MM.1S (cell line): ENCODE data around the gene URI1.

Experiments
- DNase-seq: peaks from one replicate; pipeline ENCODE4 v3.0.0-alpha.2; 2015
- H2AFZ ChIP-seq: fragments of 300-600 bp; sonication (generic); 2 replicates; pipeline ENCODE4 v1.6.0; 2016; ENCODE audit warnings: antibody characterized with exemption, low read length
- H3F3A ChIP-seq: fragments of 300-600 bp; sonication (generic); 2 replicates; pipeline ENCODE4 v1.6.1; 2016; ENCODE audit warnings: mild to moderate bottlenecking, antibody characterized with exemption, low read length, moderate library complexity, mixed read lengths; ENCODE audit not compliant: insufficient read depth
- H3K27ac ChIP-seq: fragments of 300-600 bp; sonication (generic); 2 replicates; pipeline ENCODE4 v1.5.1; 2016; ENCODE audit warnings: mild to moderate bottlenecking, low read length
- H3K27me3 ChIP-seq: fragments of 300-600 bp; sonication (generic); replicated peaks from 2 replicates; pipeline ENCODE4 v1.6.0; 2016; ENCODE audit warnings: low read length; ENCODE audit not compliant: insufficient read depth
- H3K36me3 ChIP-seq: fragments of 300-600 bp; sonication (generic); replicated peaks from 2 replicates; pipeline ENCODE4 v1.6.1; 2016; ENCODE audit warnings: mild to moderate bottlenecking, low read length, mixed read lengths; ENCODE audit not compliant: insufficient read depth
- H3K4me1 ChIP-seq: fragments of 300-600 bp; sonication (generic); 2 replicates; pipeline ENCODE4 v1.6.1; 2016; ENCODE audit warnings: low read length, mixed read lengths
- H3K4me2 ChIP-seq: fragments of 300-600 bp; sonication (generic); 2 replicates; pipeline ENCODE4 v1.6.0; 2016; ENCODE audit warnings: low read depth, low read length
- H3K4me3 ChIP-seq: fragments of 300-600 bp; sonication (generic); 2 replicates; pipeline ENCODE4 v1.5.1; 2016; ENCODE audit warnings: low read length, mixed read lengths
- H3K79me2 ChIP-seq: fragments of 300-600 bp; sonication (generic); 2 replicates; pipeline ENCODE4 v1.6.1; 2016; ENCODE audit warnings: mixed run types, low read length, mixed read lengths
- H3K9ac ChIP-seq: fragments of 300-600 bp; sonication (generic); 2 replicates; pipeline ENCODE4 v1.6.1; 2016; ENCODE audit warnings: low read length, mixed read lengths
- H3K9me2 ChIP-seq: fragments of 300-600 bp; sonication (generic); replicated peaks from 2 replicates; pipeline ENCODE4 v1.6.1; 2016; ENCODE audit warnings: mild to moderate bottlenecking, low read length, mixed read lengths; ENCODE audit not compliant: insufficient read depth
- H3K9me3 ChIP-seq: fragments of 300-600 bp; sonication (generic); replicated peaks from 2 replicates; pipeline ENCODE4 v1.6.1; 2016; ENCODE audit warnings: mild to moderate bottlenecking, low read length, mixed read lengths; ENCODE audit not compliant: insufficient read depth
- H4K20me1 ChIP-seq: fragments of 300-600 bp; sonication (generic); 2 replicates; pipeline ENCODE4 v1.6.1; 2016; ENCODE audit warnings: mild to moderate bottlenecking, low read length, moderate library complexity, mixed read lengths; ENCODE audit not compliant: insufficient read depth
- CTCF ChIP-seq: fragments of 300-600 bp; sonication (generic); IDR thresholded peaks from 2 replicates; pipeline ENCODE4 v1.5.1; 2016; ENCODE audit warnings: antibody characterized with exemption, low read length, mixed read lengths
- EZH2 ChIP-seq: fragments of 300-600 bp; sonication (generic); optimal IDR thresholded peaks from 2 replicates; pipeline ENCODE3; 2017; ENCODE audit warnings: low read depth, mild to moderate bottlenecking, antibody characterized with exemption, low read length, mixed read lengths
- EZH2phosphoT487 ChIP-seq: fragments of 300-600 bp; sonication (generic); IDR thresholded peaks from 2 replicates; pipeline ENCODE4 v1.6.1; 2018; ENCODE audit warnings: antibody characterized with exemption, low read length

Gene URI1

GRCh38 chr19:29941828-29942403 is at the start of gene URI1:
Gene URI1, plus strand, starts transcription at chr19:29942239. Its CDS starts 309 bp downstream, at chr19:29942548.
- no peak for TF ChIP-seq EZH2
- no peak for TF ChIP-seq CTCF
- no peak for TF ChIP-seq EZH2phosphoT487
- Histone ChIP-seq H2AFZ (peak within 1 kb of the TSS; percentile 86), H3K79me2 (peaks cover 44% of the 10 kb centered on the region), H3K4me3 (peak within 1 kb of the TSS; percentile 78), H3K27me3 (0 out of 2 replicates have a peak, but pooled peaks cover 8% of the 10 kb centered on the region), H3F3A (no peaks in the 10 kb centered on the region), H3K9ac (peak within 1 kb of the TSS; percentile 70), H3K9me3 (no peaks in the 10 kb centered on the region), H3K27ac (no peak within 1 kb of the TSS; the same call in 1 of the 2 replicates), H4K20me1 (peaks cover 4% of the 10 kb centered on the region), H3K4me1 (peaks cover 9% of the 10 kb centered on the region), H3K36me3 (no peaks in the 10 kb centered on the region), H3K4me2 (peak within 1 kb of the TSS; percentile 94), H3K9me2 (no peaks in the 10 kb centered on the region)
- peak; percentile 87 for DNase-seq

- Histone ChIP-seq H3K79me2 (no peaks in the 10 kb centered on the region), H3K9ac (no peak overlapping the region), H3F3A (no peaks in the 10 kb centered on the region), H3K27me3 (peaks cover 16% of the 10 kb centered on the region), H3K9me3 (no peaks in the 10 kb centered on the region), H4K20me1 (no peaks in the 10 kb centered on the region), H3K36me3 (no peaks in the 10 kb centered on the region), H3K27ac (no peak overlapping the region), H3K4me1 (no peaks in the 10 kb centered on the region), H3K4me3 (no peak overlapping the region), H3K4me2 (no peak overlapping the region), H2AFZ (no peak overlapping the region), H3K9me2 (no peaks in the 10 kb centered on the region)
- TF ChIP-seq EZH2phosphoT487 (no peak), CTCF (no peak), EZH2 (no peak)
- DNase-seq: no peak
Measured at GRCh38 chr19:29893606-29894284, 48.3 kb upstream of the URI1 start.

GRCh38 chr19:29896802-29897201 is 45.2 kb upstream of the URI1 start:
- no peaks in the 10 kb centered on the region for H3F3A ChIP-seq
- DNase-seq: no peak
- TF ChIP-seq EZH2phosphoT487: no peak
- TF ChIP-seq EZH2: no peak
- no peak for TF ChIP-seq CTCF

More at GRCh38 chr19:29896802-29897201, 45.2 kb upstream of the URI1 start:
- Histone ChIP-seq H3K36me3 (no peaks in the 10 kb centered on the region), H3K27ac (no peak overlapping the region), H3K27me3 (peaks cover 8% of the 10 kb centered on the region; the same call in 1 of the 2 replicates), H3K4me3 (no peak overlapping the region), H3K4me1 (no peaks in the 10 kb centered on the region), H4K20me1 (no peaks in the 10 kb centered on the region), H3K9ac (no peak overlapping the region), H3K9me3 (no peaks in the 10 kb centered on the region), H3K9me2 (no peaks in the 10 kb centered on the region), H3K4me2 (no peak overlapping the region), H2AFZ (no peak overlapping the region), H3K79me2 (no peaks in the 10 kb centered on the region)
